ENCODE results near the gene SLC20A1. TPM values are rescaled to one million over a fixed set of nuclear protein-coding genes. Genes with fewer than 3 reads are reported as not detected.

The SLC20A1 gene
- total RNA-seq, 4 donors from 2014 or later = 9.4 to 173 (median 148) TPM

DNA sequence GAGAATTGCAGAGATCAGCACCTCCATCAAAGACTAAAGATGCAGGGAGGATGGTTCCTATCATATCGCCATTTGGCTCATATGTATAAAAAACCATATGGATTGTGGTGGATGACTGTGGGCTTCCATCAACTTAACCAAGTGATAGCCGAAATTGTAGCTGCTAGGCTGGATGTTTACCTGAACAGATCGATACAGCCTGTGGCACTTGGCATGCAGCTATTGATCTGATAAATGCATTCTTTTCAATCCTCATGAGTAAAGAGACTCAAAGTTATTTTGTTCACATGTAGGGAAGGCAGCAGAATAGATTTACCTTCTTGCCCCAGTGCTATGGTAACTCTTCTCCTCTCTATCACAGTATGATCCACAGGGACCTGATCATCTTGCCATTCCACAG, 42.8 kb upstream of the SLC20A1 start:
- 90 to 92% methylated on average over 2 to 3 of the region's 3 CpGs for WGBS, 2 donors (ENCODE audit: low coverage in 1 of 2)
- H3K4me3 ChIP-seq = no peak overlapping the region
- TF ChIP-seq POLR2AphosphoS5 (IDR thresholded peaks at IDR 0.05) (no peak), CTCF (IDR thresholded peaks at IDR 0.05) (no peak), EP300 (IDR thresholded peaks at IDR 0.05; ENCODE audit: low read depth) (no peak), POLR2A (IDR thresholded peaks at IDR 0.05) (no peak)
- DNase-seq = no peak
- no peaks in the 10 kb centered on the region for H3K27me3 ChIP-seq
- peaks cover 2 to 15% (median 5%) of the 10 kb centered on the region in 4 donors for H3K4me1 ChIP-seq
- no peak overlapping the region for H3K27ac ChIP-seq
- no peaks in the 10 kb centered on the region for H3K36me3 ChIP-seq
- in situ Hi-C loops (cut with MboI; ENCODE audit: low pct_ligation_motif_present in 1 of 4, low pct_unique_long_range_greater_than_20kb in 1 of 4, low sequenced_read_pairs in 3 of 4) (loop anchor here (10.0 to 25.0 kb wide), 4 partner anchors 132 to 359 kb away; no protein-coding TSS in a partner anchor), intact Hi-C loops (cut with DNase I; ENCODE audit: low total_unique reads) (no loop called here)
- H3K9me3 ChIP-seq = no peaks in the 10 kb centered on the region

GRCh38 chr2:112603731-112604130, 42.0 kb upstream of the SLC20A1 start:
- H3K9me3 ChIP-seq = no peaks in the 10 kb centered on the region
- peaks cover 2 to 15% (median 5%) of the 10 kb centered on the region in 4 donors for H3K4me1 ChIP-seq
- no peak overlapping the region for H3K27ac ChIP-seq
- no peak overlapping the region for H3K4me3 ChIP-seq
- in situ Hi-C loops (cut with MboI; ENCODE audit: low pct_ligation_motif_present in 1 of 4, low pct_unique_long_range_greater_than_20kb in 1 of 4, low sequenced_read_pairs in 3 of 4) (loop anchor here (10.0 to 25.0 kb wide), 4 partner anchors 131 to 359 kb away; no protein-coding TSS in a partner anchor), intact Hi-C loops (cut with DNase I; ENCODE audit: low total_unique reads) (no loop called here)
- no peak for DNase-seq
- TF ChIP-seq EP300 (IDR thresholded peaks at IDR 0.05; ENCODE audit: low read depth) = no peak
- TF ChIP-seq POLR2A (IDR thresholded peaks at IDR 0.05) = no peak
- TF ChIP-seq POLR2AphosphoS5 (IDR thresholded peaks at IDR 0.05) = no peak
- no peak for TF ChIP-seq CTCF (IDR thresholded peaks at IDR 0.05)
- no peaks in the 10 kb centered on the region for H3K36me3 ChIP-seq
- 69% methylated on average over 2 of the region's 2 CpGs; no CpG with 5 or more reads in 1 of the 2 donors for WGBS, 2 donors (ENCODE audit: low coverage in 1 of 2)
- H3K27me3 ChIP-seq = no peaks in the 10 kb centered on the region

DNA sequence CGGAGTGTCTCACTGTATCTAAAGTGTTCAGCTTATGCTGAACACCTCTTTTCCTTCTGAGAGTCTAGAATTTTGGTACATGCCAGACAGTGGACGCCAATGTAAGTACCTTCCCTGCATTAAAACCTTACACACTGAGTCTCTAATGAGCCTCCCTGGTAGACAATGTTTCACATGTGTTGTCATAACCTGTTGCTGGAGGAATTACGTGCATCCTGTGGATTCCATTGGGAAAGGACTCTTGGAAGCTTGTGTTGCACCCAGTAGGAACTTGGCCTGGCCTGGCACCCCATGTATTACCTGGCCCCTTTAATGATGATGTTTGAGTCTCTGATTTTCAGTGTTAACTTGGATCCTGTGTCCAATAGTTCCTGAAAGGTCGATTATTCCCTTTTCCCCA, 40.8 kb upstream of the SLC20A1 start:
- DNase-seq = no peak
- TF ChIP-seq CTCF (IDR thresholded peaks at IDR 0.05) (no peak), EP300 (IDR thresholded peaks at IDR 0.05; ENCODE audit: low read depth) (no peak), POLR2A (IDR thresholded peaks at IDR 0.05) (no peak), POLR2AphosphoS5 (IDR thresholded peaks at IDR 0.05) (no peak)
- intact Hi-C loops (cut with DNase I; ENCODE audit: low total_unique reads) = no loop called here
- in situ Hi-C loops (cut with MboI; ENCODE audit: low pct_ligation_motif_present in 1 of 4, low pct_unique_long_range_greater_than_20kb in 1 of 4, low sequenced_read_pairs in 3 of 4) = loop anchor here (10.0 to 25.0 kb wide), 4 partner anchors 130 to 357 kb away; no protein-coding TSS in a partner anchor
- H3K27ac ChIP-seq = no peak overlapping the region
- no peak overlapping the region for H3K4me3 ChIP-seq
- no peaks in the 10 kb centered on the region for H3K27me3 ChIP-seq
- H3K9me3 ChIP-seq = no peaks in the 10 kb centered on the region
- H3K4me1 ChIP-seq = peaks cover under 1 to 10% (median 5%) of the 10 kb centered on the region in 4 donors
- 78 to 80% methylated on average over 2 to 4 of the region's 4 CpGs for WGBS, 2 donors (ENCODE audit: low coverage in 1 of 2)
- H3K36me3 ChIP-seq = no peaks in the 10 kb centered on the region

DNA sequence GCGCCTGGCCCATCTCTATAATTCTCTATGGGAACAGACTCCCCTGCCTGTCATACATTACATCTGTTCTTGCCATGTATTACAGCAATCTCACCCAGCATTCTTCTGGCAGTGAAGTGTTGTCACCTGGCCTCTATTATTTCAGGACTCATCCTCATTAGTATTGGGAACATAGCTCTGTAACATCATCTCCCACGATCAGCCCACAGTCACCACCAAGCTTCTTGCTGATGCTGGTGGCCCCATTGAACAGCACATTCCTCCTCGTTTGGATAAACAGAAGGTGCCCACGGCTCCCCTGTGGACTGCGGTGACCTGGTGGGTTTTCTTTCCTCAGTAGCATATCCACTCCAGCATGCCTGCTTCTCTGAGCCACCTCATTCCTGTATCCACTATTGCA, 39.8 kb upstream of the SLC20A1 start:
- intact Hi-C loops (cut with DNase I; ENCODE audit: low total_unique reads) = no loop called here
- TF ChIP-seq CTCF (IDR thresholded peaks at IDR 0.05) (no peak), EP300 (IDR thresholded peaks at IDR 0.05; ENCODE audit: low read depth) (no peak), POLR2A (IDR thresholded peaks at IDR 0.05) (no peak), POLR2AphosphoS5 (IDR thresholded peaks at IDR 0.05) (no peak)
- H3K27ac ChIP-seq = peak overlapping the region in 1 of 4 donors; percentile 30

More for the DNA sequence above, 39.8 kb upstream of the SLC20A1 start:
- Histone ChIP-seq H3K4me3 (no peak overlapping the region), H3K27me3 (no peaks in the 10 kb centered on the region), H3K4me1 (peaks cover 0 to 7% (median 4%) of the 10 kb centered on the region in 4 donors), H3K36me3 (no peaks in the 10 kb centered on the region), H3K9me3 (no peaks in the 10 kb centered on the region)
- WGBS, 2 donors (ENCODE audit: low coverage in 1 of 2) = 84% methylated on average over 5 of the region's 5 CpGs; no CpG with 5 or more reads in 1 of the 2 donors
- DNase-seq = no peak
- in situ Hi-C loops (cut with MboI; ENCODE audit: low pct_ligation_motif_present in 1 of 4, low pct_unique_long_range_greater_than_20kb in 1 of 4, low sequenced_read_pairs in 3 of 4) = loop anchor here (10.0 to 25.0 kb wide), 4 partner anchors 129 to 356 kb away; no protein-coding TSS in a partner anchor
